VCaP (cell line): Measurements from ENCODE around the gene PIK3AP1.
"Not testable (repeated sequence)": the region's sequence is repeated elsewhere in the genome, so short reads cannot be mapped to it uniquely, and the experiment has no call there.

Experiments used
- H3K27ac ChIP-seq: fragments of 450-650 bp; 2 replicates; pipeline ENCODE4 v1.5.1; 2017
- TF ChIP-seq, protein P1 (sequence below): fragments of 450-650 bp; conservative IDR thresholded peaks from 2 replicates; pipeline ENCODE4 v1.5.1; 2017; ENCODE audit warnings: mild to moderate bottlenecking, moderate library complexity

The PIK3AP1 gene

DNA sequence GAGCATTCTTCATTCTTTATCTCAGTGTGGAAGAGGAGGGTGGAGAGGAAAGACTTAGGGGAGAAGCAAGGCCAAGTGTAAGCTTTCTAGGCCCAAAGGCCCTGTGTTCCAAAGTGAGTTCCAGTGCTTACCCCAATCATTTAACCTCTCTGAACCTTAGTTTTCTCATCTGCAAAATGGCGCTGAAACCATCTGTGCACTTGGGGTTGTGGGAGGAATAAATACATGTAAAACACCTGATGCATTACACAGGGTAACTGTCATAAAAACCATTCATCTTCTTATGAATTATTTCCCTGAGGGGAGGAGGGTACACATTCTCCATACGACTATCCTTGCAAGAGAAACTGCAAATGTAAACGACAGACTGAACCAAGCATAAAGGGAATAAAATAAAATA is 19.0 kb downstream of the PIK3AP1 start:
- H3K27ac ChIP-seq: no peak overlapping the region
- TF ChIP-seq, protein P1, sequence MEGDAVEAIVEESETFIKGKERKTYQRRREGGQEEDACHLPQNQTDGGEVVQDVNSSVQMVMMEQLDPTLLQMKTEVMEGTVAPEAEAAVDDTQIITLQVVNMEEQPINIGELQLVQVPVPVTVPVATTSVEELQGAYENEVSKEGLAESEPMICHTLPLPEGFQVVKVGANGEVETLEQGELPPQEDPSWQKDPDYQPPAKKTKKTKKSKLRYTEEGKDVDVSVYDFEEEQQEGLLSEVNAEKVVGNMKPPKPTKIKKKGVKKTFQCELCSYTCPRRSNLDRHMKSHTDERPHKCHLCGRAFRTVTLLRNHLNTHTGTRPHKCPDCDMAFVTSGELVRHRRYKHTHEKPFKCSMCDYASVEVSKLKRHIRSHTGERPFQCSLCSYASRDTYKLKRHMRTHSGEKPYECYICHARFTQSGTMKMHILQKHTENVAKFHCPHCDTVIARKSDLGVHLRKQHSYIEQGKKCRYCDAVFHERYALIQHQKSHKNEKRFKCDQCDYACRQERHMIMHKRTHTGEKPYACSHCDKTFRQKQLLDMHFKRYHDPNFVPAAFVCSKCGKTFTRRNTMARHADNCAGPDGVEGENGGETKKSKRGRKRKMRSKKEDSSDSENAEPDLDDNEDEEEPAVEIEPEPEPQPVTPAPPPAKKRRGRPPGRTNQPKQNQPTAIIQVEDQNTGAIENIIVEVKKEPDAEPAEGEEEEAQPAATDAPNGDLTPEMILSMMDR: no peak

DNA sequence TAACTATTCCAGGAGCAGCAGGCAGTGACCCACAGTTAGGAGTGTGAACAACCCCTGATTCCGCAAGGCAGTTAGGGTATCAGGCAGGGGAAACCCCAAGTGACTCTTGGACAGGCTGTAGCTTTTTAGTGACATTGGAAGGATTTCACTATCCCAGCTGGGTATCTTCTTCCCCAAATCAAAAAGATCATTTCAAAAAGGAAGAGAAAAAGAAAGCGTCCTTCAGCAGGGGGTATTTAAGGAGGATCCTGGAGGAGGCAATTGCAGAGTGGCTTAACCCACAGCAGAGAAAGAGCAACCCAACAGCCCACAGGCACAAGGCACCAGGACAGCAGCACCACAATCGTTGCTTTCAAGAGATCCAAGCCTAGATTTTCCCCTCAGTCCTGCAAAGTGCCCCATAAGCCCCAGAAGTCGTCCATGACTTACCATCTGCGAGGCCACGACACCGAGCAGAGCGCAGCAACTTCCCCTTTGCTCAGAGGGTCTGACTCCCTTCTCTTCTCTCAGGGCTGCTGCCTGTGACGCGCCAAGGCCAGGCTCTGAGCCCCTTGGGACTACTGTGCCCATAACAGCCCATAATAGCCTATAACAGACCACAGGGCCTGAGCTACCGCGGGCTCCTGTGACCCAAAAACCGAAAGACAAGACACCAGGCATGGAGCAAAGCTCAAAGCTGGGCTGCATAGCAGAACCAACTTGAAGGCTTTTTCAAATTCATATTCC is 19.8 kb downstream of the PIK3AP1 start:
- H3K27ac ChIP-seq: no peak overlapping the region
- TF ChIP-seq, protein P1: no peak

DNA sequence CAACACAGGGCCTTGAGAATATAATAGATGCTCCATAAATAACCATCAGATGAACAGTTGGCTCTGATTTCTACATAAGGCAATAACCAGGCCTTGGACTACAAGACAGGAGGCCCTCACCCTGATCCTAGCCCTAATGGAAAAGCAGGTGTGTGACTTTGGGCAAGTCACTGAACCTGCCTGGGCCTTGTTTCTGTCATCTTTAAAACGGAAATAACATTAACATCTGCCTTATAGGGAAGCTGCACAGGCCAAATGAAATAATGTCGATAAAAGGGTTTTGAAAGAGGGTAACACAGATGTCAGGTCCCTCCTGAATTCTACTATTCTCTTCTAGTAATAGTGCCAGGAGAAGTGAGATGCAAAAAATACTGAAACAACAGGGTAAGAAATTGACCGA is 20.7 kb downstream of the PIK3AP1 start:
- H3K27ac ChIP-seq: no peak overlapping the region
- TF ChIP-seq, protein P1: no peak

DNA sequence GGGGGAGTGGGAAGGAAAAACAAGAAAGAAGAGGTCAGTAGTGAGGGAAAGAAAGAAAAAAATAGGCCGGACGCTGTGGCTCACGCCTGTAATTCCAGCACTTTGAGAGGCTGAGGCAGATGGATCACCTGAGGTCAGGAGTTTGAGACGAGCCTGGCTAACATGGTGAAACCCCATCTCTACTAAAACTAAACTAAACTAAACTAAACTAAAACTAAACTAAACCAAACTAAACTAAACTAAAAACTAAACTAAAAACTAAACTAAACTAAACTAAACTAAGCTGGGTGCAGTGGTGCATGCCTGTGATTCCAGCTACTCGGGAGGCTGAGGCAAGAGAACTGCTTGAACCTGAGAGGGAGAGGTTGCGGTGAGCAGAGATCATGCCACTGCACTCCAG is 22.0 kb downstream of the PIK3AP1 start:
- not testable (repeated sequence) for H3K27ac ChIP-seq

- TF ChIP-seq, protein P1: no peak
- peak overlapping the region; percentile 23; the same call in 1 of the 2 replicates for H3K27ac ChIP-seq
These were observed 22.9 kb downstream of the PIK3AP1 start for GRCh38 chr10:96697438-96697837.

GRCh38 chr10:96696845-96697425 is 23.4 kb downstream of the PIK3AP1 start:
- peak overlapping the region; percentile 23; the same call in 1 of the 2 replicates for H3K27ac ChIP-seq
- TF ChIP-seq, protein P1: no peak

GRCh38 chr10:96695975-96696634 is 24.2 kb downstream of the PIK3AP1 start:
- TF ChIP-seq, protein P1: no peak
- H3K27ac ChIP-seq: peak overlapping the region; percentile 23; the same call in 1 of the 2 replicates
